Stimulated activated CD4-positive, alpha-beta T cell treated with anti-CD3 and anti-CD28 coated beads, Interleukin-1b, Interleukin-23, amount 100 ng/mL, for 1 hour (primary cell): ENCODE results near the gene DDB1.
"Not testable (repeated sequence)": the region's sequence is repeated elsewhere in the genome, so short reads cannot be mapped to it uniquely, and the experiment has no call there.

Experiments
- DNase-seq, 2 donors: peaks; one replicate each; pipeline ENCODE4 v3.0.0-alpha.2; 2020; ENCODE audit warnings: low read depth in 2 of 2

The DDB1 gene

DNA sequence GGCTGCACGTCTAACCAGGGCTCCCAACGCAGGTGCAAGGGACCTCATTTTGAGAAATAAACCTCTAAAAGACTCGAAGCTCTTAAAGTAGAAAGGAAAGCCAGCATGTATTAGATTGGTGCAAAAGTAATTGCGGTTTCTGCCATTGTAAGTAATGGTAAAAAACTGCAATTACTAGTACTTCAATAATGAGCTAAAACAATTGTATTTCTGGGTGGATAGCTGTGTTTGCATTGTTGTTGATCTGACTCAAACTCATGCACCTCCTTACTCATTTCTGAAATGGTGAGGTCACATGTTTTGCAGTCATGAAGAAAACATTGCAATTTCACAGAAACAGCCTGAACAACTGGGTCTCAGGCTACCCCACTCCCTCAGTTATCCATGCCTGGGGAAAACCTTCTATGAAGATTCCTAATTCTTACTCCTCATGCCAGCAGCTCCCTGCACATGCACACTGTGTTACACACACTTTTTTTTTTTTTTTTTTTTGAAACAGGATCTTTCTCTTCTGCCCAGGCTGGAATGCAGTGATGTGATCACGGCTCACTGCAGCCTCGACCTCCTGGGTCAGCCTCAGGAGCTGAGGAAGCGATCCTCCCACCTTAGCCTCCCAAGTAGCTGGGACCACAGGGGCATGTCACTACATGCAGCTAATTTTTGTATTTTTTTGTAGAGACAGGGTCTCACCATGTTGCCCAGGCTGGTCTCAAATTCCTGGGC, 62.4 kb downstream of the DDB1 start:
- no peak for DNase-seq

DNA sequence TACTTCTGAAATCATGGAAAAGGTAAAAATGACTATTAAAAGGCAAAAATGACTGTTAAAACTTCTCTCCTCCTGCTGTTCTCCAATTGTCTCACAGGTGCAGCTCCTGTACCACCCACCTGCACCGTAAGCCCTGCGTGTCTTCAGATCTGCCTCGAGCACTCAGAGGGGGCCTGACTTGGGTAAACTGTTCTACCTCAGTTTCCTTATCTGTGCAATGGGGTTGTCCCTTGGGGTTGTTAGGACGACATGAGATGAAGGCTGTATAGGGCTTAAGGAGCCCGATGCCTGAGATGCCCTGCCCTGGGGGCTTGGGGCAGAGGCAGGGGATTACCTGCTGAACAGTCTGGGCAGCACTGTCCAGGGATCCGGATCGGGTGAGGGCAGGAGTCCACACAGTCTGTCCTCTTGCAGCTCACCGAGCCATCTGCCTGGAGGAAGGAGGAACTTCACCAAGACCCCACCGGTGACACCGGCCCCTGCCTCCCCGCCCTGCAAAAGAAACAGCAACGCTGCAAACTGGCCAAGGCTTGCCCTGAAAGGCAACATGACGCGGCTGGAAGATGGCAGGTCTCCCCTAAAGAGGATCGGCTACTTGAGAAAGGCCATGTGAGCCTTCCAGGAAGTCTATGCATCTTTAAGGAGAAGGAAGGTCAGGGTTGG, 64.2 kb downstream of the DDB1 start:
- no peak for DNase-seq

DNA sequence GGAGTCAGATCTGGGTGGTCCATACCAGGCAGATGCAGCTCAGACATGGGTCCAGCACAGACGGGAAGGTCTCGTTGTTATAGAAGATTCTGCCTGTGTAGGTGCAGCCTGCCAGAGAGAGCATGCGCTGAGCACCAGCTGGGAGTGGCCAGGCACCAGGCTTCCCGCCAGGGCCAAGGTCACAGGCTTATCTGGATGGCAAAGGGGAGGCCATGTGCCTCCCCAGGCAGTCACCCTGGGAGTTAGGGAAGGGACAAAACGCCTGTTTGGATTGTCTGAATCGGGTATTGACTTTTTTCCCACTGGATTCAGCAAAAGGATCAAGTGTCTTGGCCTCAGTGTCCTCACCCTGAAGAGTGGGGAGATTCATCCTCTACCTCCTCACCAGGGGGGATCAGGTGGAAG, 65.5 kb downstream of the DDB1 start:
- no peak for DNase-seq

GRCh38 chr11:61266602-61267001, 66.3 kb downstream of the DDB1 start:
- no peak for DNase-seq

- no peak for DNase-seq
These were observed 67.5 kb downstream of the DDB1 start for GRCh38 chr11:61265357-61265756.

DNA sequence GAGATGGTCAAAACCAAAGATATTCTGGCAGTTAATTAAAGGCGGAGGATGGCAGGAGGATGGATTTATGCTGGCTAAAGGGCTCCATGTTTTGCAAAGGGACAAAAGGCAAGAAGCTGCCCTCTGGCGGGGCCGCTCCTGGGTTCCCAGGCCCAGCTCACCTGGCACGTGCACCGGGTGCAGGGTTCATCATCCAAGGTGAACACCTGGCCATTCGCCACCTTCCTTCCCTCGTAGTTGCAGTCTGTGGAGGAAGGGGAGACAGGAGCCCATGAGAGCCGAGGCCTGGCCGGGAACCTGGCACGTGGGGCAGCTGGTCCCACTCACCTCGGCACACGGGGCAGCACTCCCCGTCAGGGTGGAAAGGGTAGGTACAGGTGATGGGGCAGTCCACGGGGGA, 68.1 kb downstream of the DDB1 start:
- DNase-seq = no peak

GRCh38 chr11:61264371-61264770, 68.5 kb downstream of the DDB1 start:
- no peak for DNase-seq

DNA sequence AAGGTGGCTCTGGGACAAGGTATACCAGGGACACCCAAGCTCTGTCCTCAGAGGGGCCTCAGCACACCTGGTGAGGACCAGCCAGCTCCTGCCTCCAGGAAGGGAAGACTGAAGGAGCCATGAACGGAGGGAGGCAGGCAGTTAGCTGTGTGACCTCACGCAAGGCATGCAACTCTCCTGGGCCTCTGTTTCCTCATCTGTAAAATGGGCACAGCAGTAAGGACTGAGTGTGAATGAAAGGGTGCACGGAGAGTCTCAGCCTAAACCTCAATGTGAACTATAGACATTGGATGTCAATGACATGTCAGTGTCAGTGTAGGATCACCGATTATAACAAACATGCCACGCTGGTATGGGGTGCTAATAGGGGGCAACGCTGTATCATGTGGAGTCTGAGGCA, 73.5 kb downstream of the DDB1 start:
- DNase-seq = no peak

- DNase-seq = no peak
These were observed 74.4 kb downstream of the DDB1 start for GRCh38 chr11:61258546-61258945.

DNA sequence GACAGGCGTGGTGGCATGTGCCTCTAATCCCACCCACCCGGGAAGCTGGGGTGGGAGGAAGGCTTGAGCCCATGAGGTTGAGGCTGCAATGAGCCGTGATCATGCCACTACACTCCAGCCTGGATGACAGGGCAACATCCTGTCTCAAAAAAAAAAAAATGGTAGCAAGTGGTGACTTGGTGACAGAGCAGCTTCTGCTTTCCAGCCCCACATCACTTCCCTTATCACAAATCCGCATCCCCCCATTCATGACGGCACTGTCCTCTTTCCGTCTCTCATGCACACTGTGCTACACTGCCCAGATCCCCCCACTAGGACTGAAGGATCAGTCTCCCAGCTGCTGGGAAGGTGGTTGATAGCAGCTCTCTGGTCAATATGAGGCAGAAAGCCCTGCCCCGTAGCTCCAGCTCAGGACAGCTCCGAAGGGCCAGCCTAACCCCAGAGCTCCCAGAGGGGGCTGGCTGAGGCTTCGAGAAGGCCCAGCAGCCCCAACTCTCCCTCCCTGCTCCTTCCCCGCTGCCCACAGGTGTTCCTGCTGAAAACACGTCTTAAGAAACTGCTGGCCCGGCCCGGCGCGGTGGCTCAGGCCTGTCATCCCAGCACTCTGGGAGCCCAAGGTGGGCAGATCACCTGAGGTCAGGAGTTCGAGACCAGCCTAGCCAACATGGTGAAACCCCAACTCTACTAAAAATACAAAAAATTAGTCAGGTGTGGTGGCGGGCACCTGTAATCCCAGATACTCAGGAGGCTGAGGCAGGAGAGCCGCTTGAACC, 76.0 kb downstream of the DDB1 start:
- no peak for DNase-seq

DNA sequence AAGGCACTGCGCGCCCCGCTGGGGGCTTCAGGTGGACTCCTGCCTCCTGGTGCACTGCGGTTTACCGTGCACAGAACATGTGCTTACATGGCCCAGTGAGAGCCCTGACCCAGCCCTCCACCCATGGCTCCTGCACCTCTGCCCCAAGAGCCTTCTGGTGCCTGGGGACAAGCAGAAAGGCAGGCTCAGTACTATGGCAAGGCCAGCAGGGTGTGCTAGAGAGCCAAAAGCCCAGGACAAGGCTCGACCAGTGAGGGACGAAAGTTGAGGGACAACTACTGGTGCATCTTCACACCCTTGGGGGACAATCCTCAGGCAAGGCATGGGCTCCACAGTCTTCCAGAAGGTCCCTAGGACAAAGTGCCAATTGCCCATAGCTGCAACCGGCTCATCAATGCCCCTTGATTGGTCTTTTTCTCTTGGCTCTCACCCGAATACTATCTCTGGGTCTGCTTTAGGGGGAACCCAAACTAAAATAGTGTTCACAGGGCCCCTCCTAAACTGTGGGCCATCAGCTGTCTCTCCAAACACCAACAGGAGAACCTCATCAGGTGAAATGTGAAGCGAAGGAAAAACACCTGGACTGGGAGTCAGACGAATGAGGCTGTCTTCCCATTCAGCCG, 78.4 kb downstream of the DDB1 start:
- peak in 1 of 2 donors; percentile 48 for DNase-seq

DNA sequence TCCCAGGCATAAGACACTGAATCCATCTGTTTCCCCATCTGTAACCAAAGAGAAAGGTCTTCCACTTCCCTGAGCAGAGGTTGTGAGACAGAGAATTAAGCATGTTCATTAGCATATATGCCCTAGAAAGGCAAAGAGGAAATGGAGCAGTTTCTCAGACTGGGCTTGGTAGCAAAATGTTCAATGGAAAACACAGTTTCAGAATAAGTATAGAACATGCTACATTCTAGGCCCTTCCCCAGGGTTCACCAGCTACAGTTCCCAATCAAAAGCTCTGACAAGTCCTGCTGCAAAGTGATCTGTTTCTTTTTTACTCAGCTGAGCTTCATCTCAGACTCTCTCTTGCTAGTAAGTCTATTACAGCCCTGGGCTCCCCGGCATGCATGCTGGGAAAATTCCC, 80.6 kb downstream of the DDB1 start:
- not testable (repeated sequence) for DNase-seq

DNA sequence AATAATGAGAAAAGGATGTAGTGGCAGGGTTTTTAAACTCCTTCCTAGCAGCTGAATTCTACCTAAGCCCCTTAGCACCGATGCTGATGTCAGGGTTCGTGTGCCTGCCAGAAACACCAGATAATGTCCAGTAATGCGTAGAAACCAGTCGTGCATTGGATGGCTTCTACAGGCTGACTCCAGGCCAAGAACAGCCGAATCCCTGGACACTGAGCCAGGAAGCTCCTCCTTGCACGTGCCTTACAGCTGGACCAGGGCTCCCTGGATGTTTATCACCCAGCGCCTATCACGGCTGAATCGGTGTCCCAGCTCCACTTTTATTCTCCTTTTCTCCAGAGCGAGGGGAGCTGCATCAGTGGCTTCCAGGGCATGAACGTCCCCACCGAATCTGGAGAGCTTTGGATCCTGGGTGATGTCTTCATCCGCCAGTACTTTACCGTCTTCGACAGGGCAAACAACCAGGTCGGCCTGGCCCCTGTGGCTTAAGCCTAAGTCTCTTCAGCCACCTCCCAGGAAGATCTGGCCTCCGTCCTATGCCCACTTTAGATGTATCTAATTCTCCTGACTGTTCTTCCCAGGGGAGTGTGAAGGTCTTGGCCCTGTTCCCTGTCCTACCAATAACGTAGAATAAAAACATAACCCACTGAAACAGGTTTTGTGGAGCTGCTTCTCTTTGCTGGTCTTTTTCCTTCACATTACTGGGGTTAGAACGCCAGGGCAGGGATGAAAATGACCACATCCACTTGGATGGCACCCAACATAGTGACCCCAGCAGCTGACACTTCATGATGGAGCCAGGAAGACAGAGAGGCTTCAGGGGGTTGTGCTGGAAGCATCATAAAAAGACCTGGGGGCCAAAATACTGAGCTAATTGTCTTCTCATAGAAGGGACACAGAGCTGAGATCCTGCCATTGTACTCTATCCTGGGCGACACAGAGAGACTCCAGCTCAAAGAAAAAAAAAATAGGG, 81.8 kb downstream of the DDB1 start:
- DNase-seq = not testable (repeated sequence)
